Smooth muscle cell (in vitro differentiated cells): ENCODE measurements around the gene PRSS3. TPM values are rescaled to one million over a fixed set of nuclear protein-coding genes. Genes with fewer than 3 reads are reported as not detected.
"Not testable (repeated sequence)": the region's sequence is repeated elsewhere in the genome, so short reads cannot be mapped to it uniquely, and the experiment has no call there.

Experiments used
- DNase-seq: peaks from one replicate; lab custom pipeline; 2025; ENCODE audit not compliant: unreplicated experiment; lab: John Stamatoyannopoulos, UW
- H2AFZ ChIP-seq: fragments of 200-600 bp; sonication (generic); 2 replicates; pipeline ENCODE4 v1.6.0; 2016; ENCODE audit warnings: antibody characterized with exemption, low read depth, mild to moderate bottlenecking
- H3F3A ChIP-seq: fragments of 200-600 bp; sonication (generic); 2 replicates; pipeline ENCODE4 v1.6.0; 2017; ENCODE audit warnings: antibody characterized with exemption, low read depth
- H3K27ac ChIP-seq: fragments of 200-600 bp; sonication (generic); 2 replicates; pipeline ENCODE4 v1.5.1; 2016; ENCODE audit warnings: low read depth, mild to moderate bottlenecking
- H3K27me3 ChIP-seq: fragments of 200-600 bp; sonication (generic); 2 replicates; pipeline ENCODE4 v1.6.1; 2016; ENCODE audit warnings: low read depth, mild to moderate bottlenecking
- H3K36me3 ChIP-seq: fragments of 200-600 bp; sonication (generic); 2 replicates; pipeline ENCODE4 v1.5.1; 2016; ENCODE audit warnings: low read depth
- H3K4me1 ChIP-seq: fragments of 200-600 bp; sonication (generic); 2 replicates; pipeline ENCODE4 v1.5.1; 2016; ENCODE audit warnings: low read depth
- H3K4me2 ChIP-seq: fragments of 200-600 bp; sonication (generic); 2 replicates; pipeline ENCODE4 v1.6.0; 2016; ENCODE audit warnings: mild to moderate bottlenecking
- H3K4me3 ChIP-seq: fragments of 200-600 bp; sonication (generic); 2 replicates; pipeline ENCODE4 v1.5.1; 2016; ENCODE audit warnings: mild to moderate bottlenecking
- H3K79me2 ChIP-seq: fragments of 200-600 bp; sonication (generic); 2 replicates; pipeline ENCODE4 v1.6.0; 2016; ENCODE audit warnings: low read depth, mild to moderate bottlenecking
- H3K9ac ChIP-seq: fragments of 200-600 bp; sonication (generic); 2 replicates; pipeline ENCODE4 v1.6.0; 2016; ENCODE audit warnings: low read depth
- H3K9me3 ChIP-seq: fragments of 200-600 bp; sonication (generic); replicated peaks from 2 replicates; pipeline ENCODE4 v1.5.1; 2016; ENCODE audit warnings: low read depth
- H4K20me1 ChIP-seq: fragments of 200-600 bp; sonication (generic); 2 replicates; pipeline ENCODE4 v1.6.0; 2016; ENCODE audit warnings: low read depth
- CTCF ChIP-seq: fragments of 200-600 bp; sonication (generic); IDR thresholded peaks from 2 replicates; pipeline ENCODE4 v1.5.1; 2017; ENCODE audit warnings: borderline replicate concordance, mild to moderate bottlenecking, antibody characterized with exemption; ENCODE audit not compliant: insufficient read depth, poor library complexity, severe bottlenecking
- WGBS: methylation state at CpG from one replicate; pipeline ENCODE4 v1.1.7; 2016; ENCODE audit warnings: low lambda C conversion rate; 5-methylcytosine and 5-hydroxymethylcytosine counted together
- polyA plus RNA-seq: library from polyadenylated mRNA; unstranded; fragments of >200 nt; fragmentation: Nextera tagmentation; extraction: Ambion mirVana; gene quantifications from 2 replicates; pipeline ENCODE4 v1.2.1, GENCODE V29; 2016
- total RNA-seq: library from RNA; depleted of rRNA; stranded (reverse); fragments of >200 nt; gene quantifications from 2 replicates; pipeline ENCODE4 v1.2.3, GENCODE V29; 2014

PRSS3 gene
- not detected in 2 replicates for total RNA-seq
- not detected in 2 replicates for polyA plus RNA-seq

GRCh38 chr9:33795281-33795680 is at the start of gene PRSS3:
Gene PRSS3, plus strand, starts transcription at chr9:33795561. Its CDS starts 13 bp downstream, at chr9:33795574.
- H3K4me2 ChIP-seq: no peak within 1 kb of the TSS
- no peak within 1 kb of the TSS for H3K4me3 ChIP-seq
- no peaks in the 10 kb centered on the region for H3F3A ChIP-seq
- no peaks in the 10 kb centered on the region for H4K20me1 ChIP-seq
- H3K4me1 ChIP-seq: no peaks in the 10 kb centered on the region
- 73% methylated on average over 4 of the region's 4 CpGs for WGBS
- no peak within 1 kb of the TSS for H3K27ac ChIP-seq
- H3K9ac ChIP-seq: no peak within 1 kb of the TSS
- no peak within 1 kb of the TSS for H2AFZ ChIP-seq
- no peaks in the 10 kb centered on the region for H3K9me3 ChIP-seq
- H3K27me3 ChIP-seq: no peaks in the 10 kb centered on the region
- no peak for DNase-seq
- no peaks in the 10 kb centered on the region for H3K36me3 ChIP-seq
- TF ChIP-seq CTCF: no peak
- H3K79me2 ChIP-seq: no peaks in the 10 kb centered on the region

GRCh38 chr9:33748633-33749304 is 46.6 kb upstream of the PRSS3 start:
- Histone ChIP-seq H3K9ac (no peak overlapping the region), H3K4me1 (no peaks in the 10 kb centered on the region), H3F3A (no peaks in the 10 kb centered on the region), H3K27me3 (peaks cover 19% of the 10 kb centered on the region), H2AFZ (no peak overlapping the region), H3K4me2 (no peak overlapping the region), H3K4me3 (no peak overlapping the region), H3K79me2 (no peaks in the 10 kb centered on the region), H3K27ac (no peak overlapping the region), H3K9me3 (no peaks in the 10 kb centered on the region), H4K20me1 (no peaks in the 10 kb centered on the region), H3K36me3 (no peaks in the 10 kb centered on the region)
- TF ChIP-seq CTCF: no peak
- 93% methylated on average over 22 of the region's 22 CpGs for WGBS
- DNase-seq: no peak

- H3K4me1 ChIP-seq, DNase-seq, H3K9ac ChIP-seq: not testable (repeated sequence)
Observed at GRCh38 chr9:33749305-33749654, 46.1 kb upstream of the PRSS3 start.

GRCh38 chr9:33750307-33750838 is 45.0 kb upstream of the PRSS3 start:
- Histone ChIP-seq H3K79me2 (no peaks in the 10 kb centered on the region), H3K27me3 (peaks cover 19% of the 10 kb centered on the region), H3K36me3 (no peaks in the 10 kb centered on the region), H4K20me1 (no peaks in the 10 kb centered on the region), H3K27ac (no peak overlapping the region), H3K4me3 (no peak overlapping the region), H3K9me3 (no peaks in the 10 kb centered on the region), H3K4me1 (no peaks in the 10 kb centered on the region), H2AFZ (no peak overlapping the region), H3K4me2 (no peak overlapping the region), H3F3A (no peaks in the 10 kb centered on the region), H3K9ac (no peak overlapping the region)
- no peak for DNase-seq
- TF ChIP-seq CTCF: no peak
- 95% methylated on average over 11 of the region's 35 CpGs for WGBS

More at GRCh38 chr9:33749305-33749654, 46.1 kb upstream of the PRSS3 start:
- H4K20me1 ChIP-seq, H3F3A ChIP-seq, H3K36me3 ChIP-seq, H3K9me3 ChIP-seq, H3K79me2 ChIP-seq, H2AFZ ChIP-seq, H3K27ac ChIP-seq, H3K4me2 ChIP-seq, H3K4me3 ChIP-seq: not testable (repeated sequence)
- 84% methylated on average over 6 of the region's 6 CpGs for WGBS
- peaks cover 19% of the 10 kb centered on the region for H3K27me3 ChIP-seq
